H9 (cell line): ENCODE measurements around the gene CHID1. TPM values are rescaled to one million over a fixed set of nuclear protein-coding genes. Genes with fewer than 3 reads are reported as not detected.

Experiments
- DNase-seq: peaks from one replicate; pipeline ENCODE4 v3.0.0-alpha.2; 2017
- H2AFZ ChIP-seq: one replicate; pipeline ENCODE4 v1.6.1; 2013; ENCODE audit warnings: mild to moderate bottlenecking, low read length, control low read depth, moderate library complexity
- H2AK5ac ChIP-seq: 2 replicates; pipeline ENCODE4 v1.6.1; 2013; ENCODE audit warnings: low read length, control low read depth, mixed read lengths; ENCODE audit not compliant: insufficient read length
- H2BK120ac ChIP-seq: one replicate; pipeline ENCODE4 v1.6.1; 2013; ENCODE audit warnings: low read depth, mild to moderate bottlenecking, low read length, control low read depth, inconsistent platforms; ENCODE audit not compliant: poor library complexity, severe bottlenecking
- H2BK12ac ChIP-seq: 2 replicates; pipeline ENCODE4 v1.6.1; 2013; ENCODE audit warnings: low read length, control low read depth, mixed read lengths, low read depth; ENCODE audit not compliant: insufficient read length
- H2BK15ac ChIP-seq: 2 replicates; pipeline ENCODE4 v1.6.1; 2013; ENCODE audit warnings: low read depth, low read length, control low read depth
- H2BK20ac ChIP-seq: one replicate; pipeline ENCODE4 v1.6.1; 2013; ENCODE audit warnings: low read depth, mild to moderate bottlenecking, low read length, control low read depth, inconsistent platforms; ENCODE audit not compliant: poor library complexity, severe bottlenecking
- H2BK5ac ChIP-seq: 2 replicates; pipeline ENCODE4 v1.6.1; 2013; ENCODE audit warnings: low read length, control low read depth, mixed read lengths; ENCODE audit not compliant: insufficient read length
- H3K14ac ChIP-seq: 2 replicates; pipeline ENCODE4 v1.6.1; 2013; ENCODE audit warnings: low read length, control low read depth; ENCODE audit not compliant: insufficient read depth
- H3K18ac ChIP-seq: 2 replicates; pipeline ENCODE4 v1.6.1; 2013; ENCODE audit warnings: low read depth, mild to moderate bottlenecking, mixed read lengths, low read length, control low read depth; ENCODE audit not compliant: insufficient read length
- H3K23ac ChIP-seq: 2 replicates; pipeline ENCODE4 v1.6.1; 2013; ENCODE audit warnings: low read length, control low read depth, mixed read lengths, low read depth; ENCODE audit not compliant: insufficient read length
- H3K23me2 ChIP-seq: 2 replicates; pipeline ENCODE4 v1.6.1; 2013; ENCODE audit warnings: low read depth, mild to moderate bottlenecking, mixed read lengths, low read length, control low read depth; ENCODE audit not compliant: insufficient read length, poor library complexity, severe bottlenecking
- H3K27ac ChIP-seq: 2 replicates; pipeline ENCODE4 v1.5.1; 2013; ENCODE audit warnings: low read length, control low read depth, mixed read lengths, low read depth; ENCODE audit not compliant: insufficient read length
- H3K27me3 ChIP-seq: 2 replicates; pipeline ENCODE4 v1.6.1; 2013; ENCODE audit warnings: low read length, control low read depth, inconsistent platforms; ENCODE audit not compliant: insufficient read depth
- H3K4ac ChIP-seq: 2 replicates; pipeline ENCODE4 v1.6.1; 2013; ENCODE audit warnings: low read depth, mild to moderate bottlenecking, control low read depth, inconsistent platforms, low read length, moderate library complexity
- H3K4me1 ChIP-seq: 2 replicates; pipeline ENCODE4 v1.6.1; 2013; ENCODE audit warnings: low read length, control low read depth, inconsistent platforms; ENCODE audit not compliant: insufficient read depth
- H3K4me2 ChIP-seq: 2 replicates; pipeline ENCODE4 v1.6.1; 2013; ENCODE audit warnings: low read length, control low read depth, mixed read lengths; ENCODE audit not compliant: insufficient read length, insufficient read depth
- H3K56ac ChIP-seq: 2 replicates; pipeline ENCODE4 v1.6.1; 2013; ENCODE audit warnings: low read depth, mild to moderate bottlenecking, mixed read lengths, low read length, control low read depth; ENCODE audit not compliant: insufficient read length
- H3K79me1 ChIP-seq: 2 replicates; pipeline ENCODE4 v1.6.1; 2013; ENCODE audit warnings: low read depth, mild to moderate bottlenecking, moderate library complexity, low read length, control low read depth, inconsistent platforms; ENCODE audit not compliant: insufficient read depth, poor library complexity, severe bottlenecking
- H3K79me2 ChIP-seq: 2 replicates; pipeline ENCODE4 v1.6.1; 2013; ENCODE audit warnings: low read length, control low read depth, inconsistent platforms; ENCODE audit not compliant: insufficient read depth
- H3K9ac ChIP-seq: 2 replicates; pipeline ENCODE4 v1.6.1; 2013; ENCODE audit warnings: low read length, control low read depth, mixed read lengths; ENCODE audit not compliant: insufficient read length; ENCODE audit errors: extremely low read depth
- H3K9me3 ChIP-seq: one replicate; pipeline ENCODE4 v1.6.1; 2013; ENCODE audit warnings: low read depth, low read length, inconsistent platforms; ENCODE audit not compliant: control insufficient read depth
- H3T11ph ChIP-seq: one replicate; pipeline ENCODE4 v1.6.1; 2013; ENCODE audit warnings: mild to moderate bottlenecking, low read length, control low read depth, inconsistent platforms
- H4K20me1 ChIP-seq: one replicate; pipeline ENCODE4 v1.6.1; 2013; ENCODE audit not compliant: control insufficient read depth, insufficient read length, insufficient read depth
- H4K5ac ChIP-seq: 2 replicates; pipeline ENCODE4 v1.6.1; 2013; ENCODE audit warnings: low read depth, mild to moderate bottlenecking, mixed read lengths, low read length, control low read depth; ENCODE audit not compliant: insufficient read length
- H4K8ac ChIP-seq: replicated peaks from 2 replicates; pipeline ENCODE4 v1.6.1; 2013; ENCODE audit warnings: low read length, control low read depth, mixed read lengths, low read depth; ENCODE audit not compliant: insufficient read length
- H4K91ac ChIP-seq: 2 replicates; pipeline ENCODE4 v1.6.1; 2013; ENCODE audit warnings: low read depth, mild to moderate bottlenecking, moderate library complexity, mixed read lengths, low read length, control low read depth; ENCODE audit not compliant: insufficient read length
- H3K27ac Mint-ChIP-seq, 3 experiments: 2 replicates in 2 of 3; 3 replicates in 1 of 3; pipeline ENCODE4 v1.8.0; 2020 to 2021; ENCODE audit warnings: mixed read lengths in 3 of 3, mild to moderate bottlenecking in 1 of 3, moderate library complexity in 1 of 3
- H3K27me3 Mint-ChIP-seq: 2 replicates; pipeline ENCODE4 v1.8.0; 2021; ENCODE audit warnings: low read depth, mild to moderate bottlenecking, moderate library complexity, mixed read lengths
- H3K36me3 Mint-ChIP-seq, 3 experiments: 2 replicates in 2 of 3; 3 replicates in 1 of 3; pipeline ENCODE4 v1.8.0; 2020 to 2021; ENCODE audit warnings: low read depth in 3 of 3, mixed read lengths in 3 of 3; ENCODE audit not compliant: insufficient read depth in 1 of 3
- H3K4me1 Mint-ChIP-seq, 2 experiments: 2 replicates each; pipeline ENCODE4 v1.8.0; 2020; ENCODE audit warnings: mixed read lengths in 2 of 2
- H3K4me3 Mint-ChIP-seq, 2 experiments: 2 replicates in 1 of 2; 3 replicates in 1 of 2; pipeline ENCODE4 v1.8.0; 2020 to 2021; ENCODE audit warnings: mild to moderate bottlenecking in 2 of 2, mixed read lengths in 2 of 2, moderate library complexity in 1 of 2
- H3K9me3 Mint-ChIP-seq, 2 experiments: 2 replicates in 1 of 2; 3 replicates in 1 of 2; pipeline ENCODE4 v1.8.0; 2020; ENCODE audit warnings: mild to moderate bottlenecking in 2 of 2, mixed read lengths in 2 of 2, moderate library complexity in 1 of 2
- WGBS: extraction: QIAGEN DNeasy Blood & Tissue Kit; methylation state at CpG from one replicate; pipeline ENCODE4 v1.1.7; 2013; ENCODE audit warnings: missing lambda C conversion rate, low lambda C conversion rate, mixed read lengths; ENCODE audit not compliant: insufficient read length; ENCODE audit errors: extremely low coverage; 5-methylcytosine and 5-hydroxymethylcytosine counted together
- total RNA-seq: library from RNA; stranded (reverse); gene quantifications from 2 replicates; pipeline ENCODE4 v1.2.1, GENCODE V29; 2021
- TF ChIP-seq, protein P1 (sequence below): fragments of 200-600 bp; sonication (generic); conservative IDR thresholded peaks from 3 replicates; pipeline ENCODE4 v1.8.0; 2021; ENCODE audit warnings: antibody characterized with exemption, mild to moderate bottlenecking

Gene CHID1
- total RNA-seq, 1 experiment from 2014 or later = 89.4 TPM

DNA sequence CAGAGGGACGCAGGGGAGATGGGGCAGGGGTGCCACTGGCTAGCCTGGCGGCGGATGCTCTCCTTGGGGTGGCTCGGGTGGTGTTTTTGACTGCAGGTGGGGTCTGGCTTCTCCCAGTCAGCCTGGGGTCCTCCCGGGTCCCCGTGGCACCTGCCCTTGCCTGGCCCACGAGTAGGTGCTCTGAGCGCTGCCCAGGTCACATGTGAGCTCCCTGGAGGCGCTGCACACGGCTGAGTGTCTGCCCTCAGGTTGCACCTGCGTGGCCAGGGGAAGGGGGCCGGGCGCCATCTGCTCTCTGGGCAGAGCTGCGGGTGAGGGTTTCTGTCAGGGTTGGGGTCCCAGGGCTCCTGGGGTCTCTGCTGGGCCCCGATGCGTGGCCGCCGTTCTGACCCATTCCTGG is 62.7 kb downstream of the CHID1 start:
- Histone ChIP-seq H2AK5ac (no peak overlapping the region), H3K18ac (no peak overlapping the region), H2AFZ (no peak overlapping the region), H3K27ac (no peak overlapping the region), H4K20me1 (peaks cover 6% of the 10 kb centered on the region), H4K8ac (no peak overlapping the region), H3K79me1 (no peaks in the 10 kb centered on the region), H3K56ac (no peak overlapping the region), H4K5ac (no peak overlapping the region), H3K27me3 (no peaks in the 10 kb centered on the region; the same call in 1 of the 2 replicates), H2BK15ac (no peak overlapping the region), H2BK5ac (no peak overlapping the region), H3K23ac (no peak overlapping the region), H2BK12ac (no peak overlapping the region), H3K23me2 (peaks cover 24% of the 10 kb centered on the region), H3K79me2 (no peaks in the 10 kb centered on the region), H3K9ac (no peak overlapping the region), H3K9me3 (no peaks in the 10 kb centered on the region), H3K4me2 (no peak overlapping the region), H3K14ac (no peak overlapping the region), H4K91ac (no peak overlapping the region), H3K4ac (no peak overlapping the region), H2BK20ac (no peak overlapping the region), H2BK120ac (no peak overlapping the region), H3K4me1 (peaks cover 2% of the 10 kb centered on the region; the same call in 1 of the 2 replicates), H3T11ph (no peak overlapping the region)
- no CpG with 5 or more reads among the region's 18 CpGs for WGBS
- H3K36me3 Mint-ChIP-seq = no peaks in the 10 kb centered on the region
- no peak overlapping the region for H3K27ac Mint-ChIP-seq
- no peaks in the 10 kb centered on the region for H3K9me3 Mint-ChIP-seq
- peaks cover 11 to 41% of the 10 kb centered on the region in 2 experiments for H3K4me1 Mint-ChIP-seq
- DNase-seq = no peak
- H3K27me3 Mint-ChIP-seq = peaks cover 7% of the 10 kb centered on the region
- TF ChIP-seq, protein P1, sequence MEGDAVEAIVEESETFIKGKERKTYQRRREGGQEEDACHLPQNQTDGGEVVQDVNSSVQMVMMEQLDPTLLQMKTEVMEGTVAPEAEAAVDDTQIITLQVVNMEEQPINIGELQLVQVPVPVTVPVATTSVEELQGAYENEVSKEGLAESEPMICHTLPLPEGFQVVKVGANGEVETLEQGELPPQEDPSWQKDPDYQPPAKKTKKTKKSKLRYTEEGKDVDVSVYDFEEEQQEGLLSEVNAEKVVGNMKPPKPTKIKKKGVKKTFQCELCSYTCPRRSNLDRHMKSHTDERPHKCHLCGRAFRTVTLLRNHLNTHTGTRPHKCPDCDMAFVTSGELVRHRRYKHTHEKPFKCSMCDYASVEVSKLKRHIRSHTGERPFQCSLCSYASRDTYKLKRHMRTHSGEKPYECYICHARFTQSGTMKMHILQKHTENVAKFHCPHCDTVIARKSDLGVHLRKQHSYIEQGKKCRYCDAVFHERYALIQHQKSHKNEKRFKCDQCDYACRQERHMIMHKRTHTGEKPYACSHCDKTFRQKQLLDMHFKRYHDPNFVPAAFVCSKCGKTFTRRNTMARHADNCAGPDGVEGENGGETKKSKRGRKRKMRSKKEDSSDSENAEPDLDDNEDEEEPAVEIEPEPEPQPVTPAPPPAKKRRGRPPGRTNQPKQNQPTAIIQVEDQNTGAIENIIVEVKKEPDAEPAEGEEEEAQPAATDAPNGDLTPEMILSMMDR = no peak
- H3K4me3 Mint-ChIP-seq = no peak overlapping the region
